ENCODE results near the gene EFNA5. TPM values are rescaled to one million over a fixed set of nuclear protein-coding genes. Genes with fewer than 3 reads are reported as not detected.
A peak's percentile ranks its signal among the peaks of the same experiment; 100 is the strongest.

EFNA5 gene
- polyA plus RNA-seq, 4 donors = 0.54 to 3.5 (median 1.7) TPM; not detected in 1

DNA sequence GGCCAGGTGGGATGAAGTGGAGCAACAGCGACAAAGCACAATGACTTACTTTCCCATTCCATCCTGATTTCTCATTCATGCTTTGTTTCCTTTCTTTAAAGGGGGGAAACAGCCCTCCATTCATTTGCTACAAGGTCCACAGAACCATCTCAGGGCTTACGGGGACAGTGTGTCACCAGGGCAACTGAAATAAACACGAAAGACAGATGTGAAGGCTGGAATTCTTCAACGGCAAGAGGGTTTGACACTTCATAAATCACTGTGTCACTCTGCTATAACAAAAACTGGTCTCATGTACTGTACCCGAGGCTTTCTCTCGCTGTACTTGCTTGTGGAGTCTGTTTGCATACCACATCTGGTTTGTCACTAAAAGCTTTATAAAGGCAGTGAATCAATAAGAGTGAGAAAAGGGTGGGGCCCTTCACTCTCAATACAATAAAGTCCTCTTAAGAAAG lies 150.8 kb downstream of the EFNA5 start:
- WGBS, 3 donors = 22 to 34% (median 32%) methylated on average over 6 of the region's 6 CpGs

DNA sequence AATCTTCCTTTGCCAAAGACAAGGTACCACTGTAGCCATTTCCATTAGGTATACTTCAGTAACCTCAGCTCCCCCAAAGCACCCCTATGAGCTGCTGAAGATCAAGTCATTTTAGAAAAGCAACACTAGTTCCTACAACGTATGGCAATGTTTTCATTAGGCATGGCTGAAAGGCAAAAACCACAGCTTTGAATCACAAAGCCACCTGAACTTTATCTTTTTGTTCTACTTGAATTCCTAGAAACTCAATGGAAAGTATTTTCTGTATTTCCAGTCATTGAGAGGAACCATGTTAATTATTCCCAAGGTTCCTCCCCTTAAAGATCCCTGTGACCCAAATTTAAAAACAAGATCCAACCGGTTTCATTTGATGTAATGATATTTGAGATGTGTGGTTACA lies 152.1 kb downstream of the EFNA5 start:
- FAIRE-seq (no peak), DNase-seq (no peak)
- no peak overlapping the region for H3K4me3 ChIP-seq (ENCODE audit: low read depth in 1 of 3, low read length in 3 of 3)
- no peaks in the 10 kb centered on the region for H3K36me3 ChIP-seq (ENCODE audit: control insufficient read depth in 3 of 3, insufficient read depth in 2 of 3, low read depth in 1 of 3, low read length in 3 of 3)
- no peaks in the 10 kb centered on the region for H3K27me3 ChIP-seq (ENCODE audit: control insufficient read depth in 3 of 3, insufficient read depth in 3 of 3, low read length in 3 of 3)
- H3K27ac ChIP-seq (ENCODE audit: low read depth in 1 of 3, low read length in 2 of 3) = no peak overlapping the region
- 83 to 94% (median 84%) methylated on average over 2 of the region's 2 CpGs for WGBS, 3 donors
- H3K9me3 ChIP-seq (ENCODE audit: control insufficient read depth in 2 of 2, insufficient read depth in 1 of 2, low read depth in 1 of 2, low read length in 1 of 2) = no peaks in the 10 kb centered on the region
- H3K4me1 ChIP-seq (ENCODE audit: control insufficient read depth in 3 of 3, insufficient read depth in 2 of 3, low read depth in 1 of 3, low read length in 2 of 3) = no peaks in the 10 kb centered on the region

More for the DNA sequence above, 150.8 kb downstream of the EFNA5 start:
- no peaks in the 10 kb centered on the region for H3K27me3 ChIP-seq (ENCODE audit: control insufficient read depth in 3 of 3, insufficient read depth in 3 of 3, low read length in 3 of 3)
- no peaks in the 10 kb centered on the region for H3K36me3 ChIP-seq (ENCODE audit: control insufficient read depth in 3 of 3, insufficient read depth in 2 of 3, low read depth in 1 of 3, low read length in 3 of 3)
- no peak overlapping the region for H3K27ac ChIP-seq (ENCODE audit: low read depth in 1 of 3, low read length in 2 of 3)
- no peak overlapping the region for H3K4me3 ChIP-seq (ENCODE audit: low read depth in 1 of 3, low read length in 3 of 3)
- DNase-seq (peak in 1 of 2 donors; percentile 44), FAIRE-seq (no peak)
- H3K4me1 ChIP-seq (ENCODE audit: control insufficient read depth in 3 of 3, insufficient read depth in 2 of 3, low read depth in 1 of 3, low read length in 2 of 3) = no peaks in the 10 kb centered on the region
- H3K9me3 ChIP-seq (ENCODE audit: control insufficient read depth in 2 of 2, insufficient read depth in 1 of 2, low read depth in 1 of 2, low read length in 1 of 2) = no peaks in the 10 kb centered on the region

DNA sequence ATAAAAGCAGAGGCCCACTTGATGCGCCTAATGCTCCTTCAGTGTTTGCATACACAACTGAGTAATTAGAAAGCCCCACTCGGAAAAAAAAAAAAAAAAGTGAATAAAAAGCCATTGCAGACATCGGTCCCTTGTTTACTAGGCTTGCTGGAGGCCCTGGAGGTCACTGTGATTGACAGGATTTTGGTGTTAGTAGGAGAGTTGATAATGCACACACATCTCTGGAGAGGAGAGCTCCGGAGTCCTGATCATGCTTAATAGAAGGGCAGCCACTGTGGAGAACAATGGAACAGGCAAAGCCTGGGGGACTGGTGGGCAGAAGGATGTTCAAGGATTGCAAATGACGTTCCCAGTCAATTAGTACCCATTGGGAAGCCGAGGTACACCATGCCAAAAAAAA lies 152.5 kb downstream of the EFNA5 start:
- Histone ChIP-seq H3K9me3 (ENCODE audit: control insufficient read depth in 2 of 2, insufficient read depth in 1 of 2, low read depth in 1 of 2, low read length in 1 of 2) (no peaks in the 10 kb centered on the region), H3K27ac (ENCODE audit: low read depth in 1 of 3, low read length in 2 of 3) (no peak overlapping the region), H3K36me3 (ENCODE audit: control insufficient read depth in 3 of 3, insufficient read depth in 2 of 3, low read depth in 1 of 3, low read length in 3 of 3) (no peaks in the 10 kb centered on the region), H3K4me1 (ENCODE audit: control insufficient read depth in 3 of 3, insufficient read depth in 2 of 3, low read depth in 1 of 3, low read length in 2 of 3) (no peaks in the 10 kb centered on the region), H3K27me3 (ENCODE audit: control insufficient read depth in 3 of 3, insufficient read depth in 3 of 3, low read length in 3 of 3) (no peaks in the 10 kb centered on the region), H3K4me3 (ENCODE audit: low read depth in 1 of 3, low read length in 3 of 3) (no peak overlapping the region)
- WGBS, 3 donors = 77 to 88% (median 78%) methylated on average over 6 of the region's 6 CpGs
- FAIRE-seq = no peak
- no peak for DNase-seq

DNA sequence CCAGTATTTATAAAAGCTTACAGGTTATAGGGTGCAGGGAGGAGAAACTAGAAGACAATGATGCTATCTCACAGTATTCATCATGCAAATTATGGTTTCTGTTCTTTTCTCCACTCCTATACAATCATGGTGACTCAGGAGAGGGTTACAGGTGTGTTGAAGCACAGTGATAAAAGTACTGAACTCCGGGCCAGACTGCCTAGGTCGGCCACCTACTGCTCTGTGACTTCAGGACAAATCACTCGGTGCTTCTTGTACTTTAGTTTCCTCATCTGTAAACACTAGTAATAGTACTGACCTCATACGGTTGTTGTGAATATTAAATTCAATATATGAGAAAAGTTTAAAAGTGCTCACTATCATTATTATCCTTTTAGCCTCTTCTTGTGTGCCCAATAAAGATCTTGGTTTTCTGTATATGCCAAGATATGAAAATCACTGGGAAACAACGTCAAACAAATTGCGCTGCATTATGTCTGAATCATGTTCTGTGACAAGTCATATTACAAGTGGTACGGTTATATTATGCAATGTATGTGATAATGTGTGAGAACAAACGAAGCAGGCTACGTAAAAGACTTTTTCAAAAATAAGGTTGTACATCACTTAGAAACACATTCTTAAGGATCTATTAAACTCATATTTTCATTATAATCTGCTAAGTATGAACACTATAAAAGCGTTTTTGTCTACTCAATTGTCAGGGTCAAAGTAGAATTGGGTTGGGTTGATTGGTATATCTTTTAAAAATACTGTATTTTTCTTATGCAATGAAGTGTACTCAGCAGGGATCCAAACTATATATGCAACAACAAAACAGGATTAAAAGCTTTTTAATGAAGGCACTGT lies 153.3 kb downstream of the EFNA5 start:
- H3K4me3 ChIP-seq (ENCODE audit: low read depth in 1 of 3, low read length in 3 of 3) = no peak overlapping the region
- no peaks in the 10 kb centered on the region for H3K36me3 ChIP-seq (ENCODE audit: control insufficient read depth in 3 of 3, insufficient read depth in 2 of 3, low read depth in 1 of 3, low read length in 3 of 3)
- H3K9me3 ChIP-seq (ENCODE audit: control insufficient read depth in 2 of 2, insufficient read depth in 1 of 2, low read depth in 1 of 2, low read length in 1 of 2) = no peaks in the 10 kb centered on the region
- DNase-seq (no peak), FAIRE-seq (no peak)
- no peaks in the 10 kb centered on the region for H3K27me3 ChIP-seq (ENCODE audit: control insufficient read depth in 3 of 3, insufficient read depth in 3 of 3, low read length in 3 of 3)
- H3K4me1 ChIP-seq (ENCODE audit: control insufficient read depth in 3 of 3, insufficient read depth in 2 of 3, low read depth in 1 of 3, low read length in 2 of 3) = no peaks in the 10 kb centered on the region
- 86 to 91% (median 86%) methylated on average over 10 of the region's 10 CpGs for WGBS, 3 donors
- no peak overlapping the region for H3K27ac ChIP-seq (ENCODE audit: low read depth in 1 of 3, low read length in 2 of 3)

DNA sequence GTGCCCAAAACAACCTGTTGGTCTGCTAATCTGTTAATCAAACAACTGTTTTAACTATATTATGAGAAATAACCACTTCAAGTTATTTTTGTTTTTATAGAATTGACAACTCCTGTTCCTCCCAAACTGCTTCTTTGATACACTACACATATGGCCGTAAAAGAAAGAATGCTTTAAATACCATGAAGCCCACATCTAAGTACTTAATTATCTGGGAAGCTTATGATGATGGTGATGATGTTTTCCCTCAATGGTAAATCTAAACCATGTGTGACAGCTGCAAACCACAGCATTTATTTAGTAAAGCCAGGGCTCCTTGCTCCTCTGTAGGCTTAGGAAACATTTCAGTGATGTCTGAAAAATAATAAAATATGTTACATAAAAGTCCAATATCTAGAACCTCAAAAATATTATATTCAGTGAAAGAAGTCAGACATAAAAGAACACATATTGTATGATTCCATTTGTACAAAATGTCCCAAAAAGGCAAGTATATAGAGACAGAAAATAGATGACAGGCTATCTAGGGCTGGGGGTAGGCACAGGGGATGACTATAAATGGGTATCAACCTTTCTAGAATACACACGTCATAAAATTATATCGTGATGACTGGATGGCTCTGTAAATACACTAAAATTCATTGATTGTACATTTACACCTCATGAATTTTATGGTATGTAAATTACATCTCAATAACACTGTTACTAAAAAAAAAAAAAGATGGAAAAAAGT lies 154.1 kb downstream of the EFNA5 start:
- Histone ChIP-seq H3K4me3 (ENCODE audit: low read depth in 1 of 3, low read length in 3 of 3) (no peak overlapping the region), H3K9me3 (ENCODE audit: control insufficient read depth in 2 of 2, insufficient read depth in 1 of 2, low read depth in 1 of 2, low read length in 1 of 2) (no peaks in the 10 kb centered on the region), H3K27me3 (ENCODE audit: control insufficient read depth in 3 of 3, insufficient read depth in 3 of 3, low read length in 3 of 3) (no peaks in the 10 kb centered on the region), H3K36me3 (ENCODE audit: control insufficient read depth in 3 of 3, insufficient read depth in 2 of 3, low read depth in 1 of 3, low read length in 3 of 3) (no peaks in the 10 kb centered on the region), H3K4me1 (ENCODE audit: control insufficient read depth in 3 of 3, insufficient read depth in 2 of 3, low read depth in 1 of 3, low read length in 2 of 3) (no peaks in the 10 kb centered on the region), H3K27ac (ENCODE audit: low read depth in 1 of 3, low read length in 2 of 3) (no peak overlapping the region)
- FAIRE-seq (no peak), DNase-seq (no peak)
- WGBS, 3 donors = 56 to 71% (median 56%) methylated on average over 3 of the region's 3 CpGs

DNA sequence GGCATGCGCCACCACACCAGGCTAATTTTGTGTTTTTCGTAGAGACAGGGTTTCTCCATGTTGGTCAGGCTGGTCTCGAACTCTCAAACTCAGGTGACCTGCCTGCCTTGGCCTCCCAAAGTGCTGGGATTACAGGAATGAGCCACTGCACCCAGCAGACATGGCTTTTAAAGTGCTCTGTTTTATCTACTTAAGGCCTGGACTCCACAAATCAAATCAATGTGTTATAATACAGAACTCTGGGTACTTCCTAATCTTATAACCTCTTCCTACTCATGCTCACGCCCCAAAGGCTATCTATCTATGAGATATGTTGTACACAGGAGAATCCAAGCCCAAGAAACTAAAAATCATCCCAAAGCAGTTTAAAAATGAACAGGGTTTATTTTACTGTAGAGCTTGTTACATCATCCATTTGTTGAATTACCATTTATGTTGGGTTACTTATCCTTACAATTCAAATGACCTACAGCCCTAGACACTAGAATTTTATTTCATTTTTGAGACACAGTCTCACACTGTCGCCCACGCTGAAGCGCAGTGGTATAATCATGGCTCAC lies 155.1 kb downstream of the EFNA5 start:
- no peaks in the 10 kb centered on the region for H3K27me3 ChIP-seq (ENCODE audit: control insufficient read depth in 3 of 3, insufficient read depth in 3 of 3, low read length in 3 of 3)
- H3K9me3 ChIP-seq (ENCODE audit: control insufficient read depth in 2 of 2, insufficient read depth in 1 of 2, low read depth in 1 of 2, low read length in 1 of 2) = no peaks in the 10 kb centered on the region
- H3K27ac ChIP-seq (ENCODE audit: low read depth in 1 of 3, low read length in 2 of 3) = no peak overlapping the region
- no peaks in the 10 kb centered on the region for H3K36me3 ChIP-seq (ENCODE audit: control insufficient read depth in 3 of 3, insufficient read depth in 2 of 3, low read depth in 1 of 3, low read length in 3 of 3)
- DNase-seq (no peak), FAIRE-seq (no peak)
- 92 to 95% (median 93%) methylated on average over 7 of the region's 7 CpGs for WGBS, 3 donors
- H3K4me1 ChIP-seq (ENCODE audit: control insufficient read depth in 3 of 3, insufficient read depth in 2 of 3, low read depth in 1 of 3, low read length in 2 of 3) = no peaks in the 10 kb centered on the region
- no peak overlapping the region for H3K4me3 ChIP-seq (ENCODE audit: low read depth in 1 of 3, low read length in 3 of 3)

DNA sequence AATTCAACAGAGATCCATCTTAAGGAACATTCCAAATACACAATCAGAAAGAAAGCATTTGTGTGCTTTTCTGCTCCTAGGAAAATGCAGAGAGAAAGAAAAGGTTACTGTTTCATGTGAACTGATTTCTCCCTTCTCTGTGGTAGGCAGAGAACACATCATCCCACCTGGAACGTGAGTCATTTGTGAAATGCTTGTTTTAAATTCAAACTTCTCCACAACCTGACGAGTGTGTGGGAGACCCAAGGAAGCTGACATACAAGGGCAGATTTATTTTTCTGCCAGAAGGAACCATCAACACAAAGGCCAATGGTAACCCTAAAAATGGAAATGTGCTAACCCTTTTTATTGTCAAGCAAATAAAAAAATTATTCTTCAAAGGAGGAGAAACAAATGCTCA lies 156.4 kb downstream of the EFNA5 start:
- WGBS, 3 donors = 78 to 90% (median 79%) methylated on average over 2 of the region's 2 CpGs
- no peak for DNase-seq
- H3K27ac ChIP-seq (ENCODE audit: low read depth in 1 of 3, low read length in 2 of 3) = no peak overlapping the region
- H3K9me3 ChIP-seq (ENCODE audit: control insufficient read depth in 2 of 2, insufficient read depth in 1 of 2, low read depth in 1 of 2, low read length in 1 of 2) = no peaks in the 10 kb centered on the region
- no peak for FAIRE-seq
- no peak overlapping the region for H3K4me3 ChIP-seq (ENCODE audit: low read depth in 1 of 3, low read length in 3 of 3)
- H3K27me3 ChIP-seq (ENCODE audit: control insufficient read depth in 3 of 3, insufficient read depth in 3 of 3, low read length in 3 of 3) = no peaks in the 10 kb centered on the region
- no peaks in the 10 kb centered on the region for H3K4me1 ChIP-seq (ENCODE audit: control insufficient read depth in 3 of 3, insufficient read depth in 2 of 3, low read depth in 1 of 3, low read length in 2 of 3)
- no peaks in the 10 kb centered on the region for H3K36me3 ChIP-seq (ENCODE audit: control insufficient read depth in 3 of 3, insufficient read depth in 2 of 3, low read depth in 1 of 3, low read length in 3 of 3)

DNA sequence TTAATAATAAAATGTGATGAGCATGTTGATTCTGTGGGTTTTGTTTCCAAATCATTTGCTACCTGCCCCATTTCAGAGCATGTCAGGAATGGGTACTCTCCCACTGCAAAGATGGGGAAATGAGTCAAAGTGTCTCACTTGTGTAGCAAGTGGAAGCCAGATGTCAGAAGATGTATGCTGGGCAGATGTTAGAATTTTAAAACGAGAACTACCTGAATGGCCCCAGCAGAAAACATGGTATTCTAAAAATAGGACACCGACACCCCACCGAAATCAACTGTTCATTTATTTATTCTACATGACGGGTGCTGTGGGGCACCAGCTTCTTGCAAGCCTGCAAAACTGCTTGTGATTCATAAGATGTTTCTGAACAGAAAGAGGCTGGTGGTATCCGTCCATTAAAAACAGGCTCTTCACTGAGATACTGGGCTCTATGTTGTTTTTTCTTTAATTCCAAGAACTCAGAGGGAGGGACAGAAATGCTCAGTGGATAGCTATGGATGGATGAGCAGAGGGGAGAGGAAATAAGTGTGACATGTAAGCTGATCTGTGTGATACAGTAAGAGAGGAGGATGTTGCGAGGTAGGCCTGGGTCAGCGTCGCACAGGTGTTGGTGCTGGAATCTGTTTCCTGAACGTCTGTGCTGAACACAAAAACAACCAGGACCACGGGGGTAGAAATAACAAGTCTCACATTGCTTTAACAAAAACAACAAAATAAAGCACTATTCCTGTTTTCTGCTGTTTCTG lies 157.2 kb downstream of the EFNA5 start:
- FAIRE-seq = no peak
- Histone ChIP-seq H3K9me3 (ENCODE audit: control insufficient read depth in 2 of 2, insufficient read depth in 1 of 2, low read depth in 1 of 2, low read length in 1 of 2) (no peaks in the 10 kb centered on the region), H3K27ac (ENCODE audit: low read depth in 1 of 3, low read length in 2 of 3) (no peak overlapping the region), H3K36me3 (ENCODE audit: control insufficient read depth in 3 of 3, insufficient read depth in 2 of 3, low read depth in 1 of 3, low read length in 3 of 3) (no peaks in the 10 kb centered on the region), H3K4me3 (ENCODE audit: low read depth in 1 of 3, low read length in 3 of 3) (no peak overlapping the region), H3K27me3 (ENCODE audit: control insufficient read depth in 3 of 3, insufficient read depth in 3 of 3, low read length in 3 of 3) (no peaks in the 10 kb centered on the region), H3K4me1 (ENCODE audit: control insufficient read depth in 3 of 3, insufficient read depth in 2 of 3, low read depth in 1 of 3, low read length in 2 of 3) (no peaks in the 10 kb centered on the region)
- no peak for DNase-seq
- WGBS, 3 donors = 60 to 83% (median 72%) methylated on average over 10 of the region's 10 CpGs
